Motor neuron (in vitro differentiated cells): ENCODE measurements around the gene RPP38. TPM values are rescaled to one million over a fixed set of nuclear protein-coding genes. Genes with fewer than 3 reads are reported as not detected.

ENCODE experiments used
- ATAC-seq, 8 experiments: fragments of 200-7000 bp; cut with Tn5 transposase; replicated peaks in 6 of 8; 2 replicates each; pipeline ENCODE4 v1.8.0; 2021; ENCODE audit warnings: mild to moderate bottlenecking in 8 of 8, moderate library complexity in 8 of 8
- H3K27ac ChIP-seq, 2 donors: fragments of 250-450 bp; sonication (Bioruptor Pico); 2 replicates each; pipeline ENCODE4 v1.9.0; 2021; ENCODE audit warnings: antibody characterized with exemption in 2 of 2, mild to moderate bottlenecking in 2 of 2, moderate library complexity in 1 of 2
- H3K4me1 ChIP-seq, 2 donors: fragments of 250-450 bp; sonication (Bioruptor Pico); replicated peaks in 1 of 2; 2 replicates each; pipeline ENCODE4 v1.6.1; 2021; ENCODE audit warnings: antibody characterized with exemption in 2 of 2, mild to moderate bottlenecking in 2 of 2, moderate library complexity in 1 of 2
- H3K4me3 ChIP-seq, 5 donors: fragments of 250-450 bp; sonication (Bioruptor Pico); 2 replicates each; pipeline ENCODE4 v1.9.0; 2021; ENCODE audit warnings: antibody characterized with exemption in 5 of 5, mild to moderate bottlenecking in 5 of 5, moderate library complexity in 4 of 5
- WGBS, 10 experiments: fragments of 450-650 bp; shearing (Covaris generic); methylation state at CpG; one replicate each; pipeline ENCODE4 v1.0.0; 2022; 5-methylcytosine and 5-hydroxymethylcytosine counted together
- in situ Hi-C, 9 experiments: fragments of 400-800 bp; cut with MboI; loops; one replicate each; pipeline ENCODE4 v1.15.0; 2021; ENCODE audit warnings: low sequenced_read_pairs in 9 of 9, low pct_unique_long_range_greater_than_20kb in 2 of 9; ENCODE audit not compliant: unreplicated experiment in 9 of 9
- total RNA-seq, 8 experiments: library from RNA; unstranded; fragments of 300-600 nt; gene quantifications; 2 replicates each; pipeline versions ENCODE4 v1.2.3 to v1.2.4, GENCODE V29; 2022

Gene RPP38
- total RNA-seq, 8 experiments from 2014 or later: 14.0 to 27.4 (median 21.7) TPM

DNA sequence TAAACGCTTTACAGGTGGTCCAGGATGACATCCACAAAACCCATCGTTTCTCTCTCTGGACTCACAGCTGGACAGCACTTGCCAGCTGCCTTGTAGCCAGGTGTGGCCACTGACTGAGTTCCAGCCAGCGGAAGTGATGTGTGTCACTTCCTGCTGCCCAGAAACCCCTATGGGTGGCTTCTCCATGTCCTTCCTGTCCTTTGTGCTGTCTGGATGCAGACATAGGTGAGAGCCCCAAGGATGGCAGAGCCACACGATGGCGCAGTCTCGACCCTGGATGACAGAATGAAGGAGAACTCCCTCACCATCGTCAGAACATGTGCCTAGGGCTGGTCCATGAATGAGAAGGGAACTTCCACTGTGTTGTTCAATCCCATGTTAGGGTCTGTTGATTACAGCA is 49.2 kb downstream of the RPP38 start:
- 72 to 100% (median 87%) methylated on average over 1 to 6 of the region's 7 CpGs for WGBS, 10 experiments
- in situ Hi-C loops: no loop called here
- Histone ChIP-seq H3K4me1 (peaks cover 2 to 4% of the 10 kb centered on the region in 2 donors), H3K27ac (no peak overlapping the region), H3K4me3 (no peak overlapping the region)
- no peak for ATAC-seq

GRCh38 chr10:15147594-15148392 is 50.6 kb downstream of the RPP38 start:
- no peak overlapping the region for H3K27ac ChIP-seq
- H3K4me1 ChIP-seq: no peaks in the 10 kb centered on the region
- 71 to 100% (median 84%) methylated on average over 2 to 4 of the region's 4 CpGs for WGBS, 10 experiments
- ATAC-seq: no peak
- in situ Hi-C loops: no loop called here
- no peak overlapping the region for H3K4me3 ChIP-seq

DNA sequence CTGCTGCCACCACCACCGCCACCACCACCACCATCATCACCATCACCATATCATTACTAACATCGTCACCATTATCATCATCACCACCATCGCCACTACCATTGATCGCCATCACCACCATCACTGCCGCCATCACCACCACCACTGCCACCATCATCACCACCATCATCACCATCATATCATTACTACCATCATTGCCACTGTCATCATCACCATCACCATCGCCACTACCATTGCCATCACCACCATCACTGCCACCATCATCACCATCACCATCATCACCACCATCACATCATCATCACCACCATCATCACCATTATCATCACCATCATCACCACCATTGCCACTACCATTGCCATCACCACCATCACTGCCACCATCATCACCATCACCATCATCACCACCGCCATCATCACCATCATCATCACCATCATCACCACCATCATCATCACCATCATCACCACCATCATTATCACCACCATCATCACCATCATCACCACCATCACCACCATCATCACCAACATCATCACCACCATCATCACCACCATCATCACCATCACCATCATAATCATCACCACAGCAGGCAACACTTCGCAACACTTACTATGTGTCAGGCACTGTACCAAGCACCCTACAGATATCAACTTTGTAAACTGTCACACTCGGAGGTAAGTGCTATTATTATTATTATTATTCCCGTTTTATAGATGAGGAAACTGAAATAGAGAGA is 52.1 kb downstream of the RPP38 start:
- WGBS, 10 experiments: 65 to 100% (median 88%) methylated on average over 2 to 7 of the region's 10 CpGs; no CpG with 5 or more reads in 2 of the 10 experiments
- no peak overlapping the region for H3K4me3 ChIP-seq
- H3K27ac ChIP-seq: no peak overlapping the region
- H3K4me1 ChIP-seq: no peaks in the 10 kb centered on the region
- ATAC-seq: no peak
- in situ Hi-C loops: no loop called here

- in situ Hi-C loops: no loop called here
- 60 to 100% (median 100%) methylated on average over 1 to 6 of the region's 7 CpGs; no CpG with 5 or more reads in 1 of the 10 experiments for WGBS, 10 experiments
- Histone ChIP-seq H3K27ac (no peak overlapping the region), H3K4me3 (no peak overlapping the region), H3K4me1 (no peaks in the 10 kb centered on the region)
- peak in 1 of 8 experiments; percentile 22 for ATAC-seq
Measured at GRCh38 chr10:15150563-15150962, 53.4 kb downstream of the RPP38 start.

- in situ Hi-C loops: no loop called here
- no peak for ATAC-seq
Measured at GRCh38 chr10:15152556-15152955, 55.4 kb downstream of the RPP38 start.

More at GRCh38 chr10:15152556-15152955, 55.4 kb downstream of the RPP38 start:
- no peak overlapping the region for H3K27ac ChIP-seq
- H3K4me3 ChIP-seq: no peak overlapping the region
- H3K4me1 ChIP-seq: no peaks in the 10 kb centered on the region

Other genes with a start within 250 kb of the RPP38 start
- gene SUV39H2, start 218.5 kb upstream of the RPP38 start, total RNA-seq: 10 to 100 TPM in 7 of 8 experiments, 1 to 10 TPM in 1; 6.5 to 37.4 (median 18.6) TPM
- gene DCLRE1C, start 143.3 kb upstream of the RPP38 start, total RNA-seq: 10 to 100 TPM in 4 of 8 experiments, 1 to 10 TPM in 4; 7.3 to 20.8 (median 11.2) TPM
- gene MEIG1, start 138.0 kb upstream of the RPP38 start, total RNA-seq: 1 to 10 TPM in 6 of 8 experiments, not detected in 2; 1.3 to 3.3 (median 2.1) TPM
- gene OLAH, start 53.4 kb upstream of the RPP38 start, total RNA-seq: 1 to 10 TPM in 1 of 8 experiments, under 1 TPM in 2, not detected in 5; 0.24 to 1.2 (median 0.63) TPM
- gene ACBD7, start 8.6 kb upstream of the RPP38 start, total RNA-seq: 10 to 100 TPM in 2 of 8 experiments, 1 to 10 TPM in 6; 1.6 to 20.6 (median 2.1) TPM
- gene NMT2, start 71.3 kb downstream of the RPP38 start, total RNA-seq: 10 to 100 TPM; 11.5 to 23.0 (median 14.3) TPM